A549 treated with CORT108297 at 1 μM for 4 hours (cell line): ENCODE measurements around the gene TSLP. TPM values are rescaled to one million over a fixed set of nuclear protein-coding genes. Genes with fewer than 3 reads are reported as not detected.

Experiments used
- total RNA-seq: library from RNA; stranded (reverse); fragments of 200-300 nt; extraction: Qiagen RNA extraction; gene quantifications from 5 replicates; pipeline ENCODE4 v1.2.3, GENCODE V29; 2022

Gene TSLP
- total RNA-seq: not detected in 5 replicates

GRCh38 chr5:111071413-111071812 is at the start of gene TSLP:
TSLP (plus strand) TSS chr5:111071713; CDS start chr5:111071891, 178 bp downstream.

DNA sequence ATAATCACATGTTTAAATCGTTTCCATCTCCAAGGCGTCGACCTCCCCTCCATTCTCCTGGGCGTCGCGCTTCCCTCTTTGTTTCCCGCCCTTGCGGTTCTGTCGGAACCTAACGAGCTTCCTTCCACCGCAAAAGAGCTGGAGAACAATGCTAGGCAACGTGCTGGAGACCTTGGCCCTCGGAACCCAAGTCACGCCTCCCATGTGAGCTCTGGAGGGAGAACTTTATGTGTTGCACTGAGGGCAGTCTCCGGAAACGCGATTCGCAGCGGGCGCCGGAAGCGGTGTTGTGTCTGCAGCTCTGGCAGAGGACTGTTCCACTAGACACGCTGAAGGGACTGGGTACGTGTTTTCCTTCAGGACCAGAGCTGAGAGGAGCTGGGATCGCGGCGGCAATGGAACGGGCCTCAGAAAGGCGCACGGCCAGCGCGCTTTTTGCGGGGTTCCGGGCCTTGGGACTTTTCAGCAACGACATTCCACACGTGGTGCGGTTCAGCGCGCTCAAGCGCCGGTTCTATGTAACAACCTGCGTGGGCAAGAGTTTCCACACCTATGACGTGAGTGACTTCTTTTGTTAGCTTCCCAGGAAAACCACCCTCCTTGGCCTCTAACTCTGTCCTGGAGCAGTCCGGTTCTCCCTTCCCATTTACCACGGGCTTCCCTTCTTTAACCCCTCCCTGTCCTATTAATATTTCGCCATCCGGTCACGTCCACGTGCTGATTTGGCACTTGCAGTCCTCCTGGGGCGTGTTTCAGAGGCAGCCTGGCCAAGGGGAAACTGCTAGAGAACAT is 20.7 kb downstream of the TSLP start, which contains the start of gene WDR36:
Gene WDR36, plus strand, starts transcription at position 287 of the 792 bp plus-strand sequence. Its CDS starts 109 bp downstream, at position 396.

Other genes with a start within 250 kb of the TSLP start
- gene WDR36, start 20.6 kb downstream of the TSLP start, total RNA-seq: 11.8 to 16.7 TPM (median 14.7 TPM) in 5 replicates
- gene CAMK4, start 152.7 kb downstream of the TSLP start, total RNA-seq: 0.06 to 0.11 TPM (median 0.10 TPM) in 4 of 5 replicates, not detected in the other